Mammary epithelial cell (primary cell): ENCODE results near the gene CPM.

Experiments used
- CTCF ChIP-seq, 2 donors: IDR thresholded peaks in 1 of 2; conservative IDR thresholded peaks in 1 of 2; 2 replicates each; pipeline ENCODE4 v1.5.1; 2011 to 2012; ENCODE audit warnings: inconsistent platforms in 2 of 2, low read length in 2 of 2, mild to moderate bottlenecking in 2 of 2, control low read depth in 1 of 2, low read depth in 1 of 2; ENCODE audit not compliant: insufficient read depth in 1 of 2; ENCODE audit errors: extremely low read depth in 1 of 2
- EZH2 ChIP-seq: IDR thresholded peaks from 2 replicates; pipeline ENCODE4 v1.6.1; 2012; ENCODE audit warnings: low read length, inconsistent platforms, borderline replicate concordance

- TF ChIP-seq CTCF (conservative IDR thresholded peaks at IDR 0.05 in 1 of 2, IDR thresholded peaks at IDR 0.05 in 1 of 2; ENCODE audit: extremely low read depth in 1 of 2, insufficient read depth in 1 of 2, low read depth in 1 of 2, low read length in 2 of 2) (no peak), EZH2 (no peak)
Observed at GRCh38 chr12:68835333-68835908, 97.5 kb downstream of the CPM start.
